Mammary epithelial cell (primary cell): ENCODE results near the gene GSDMA.

ENCODE experiments used
- CTCF ChIP-seq, 2 donors: IDR thresholded peaks in 1 of 2; conservative IDR thresholded peaks in 1 of 2; 2 replicates each; pipeline ENCODE4 v1.5.1; 2011 to 2012; ENCODE audit warnings: inconsistent platforms in 2 of 2, low read length in 2 of 2, mild to moderate bottlenecking in 2 of 2, control low read depth in 1 of 2, low read depth in 1 of 2; ENCODE audit not compliant: insufficient read depth in 1 of 2; ENCODE audit errors: extremely low read depth in 1 of 2
- EZH2 ChIP-seq: IDR thresholded peaks from 2 replicates; pipeline ENCODE4 v1.6.1; 2012; ENCODE audit warnings: low read length, inconsistent platforms, borderline replicate concordance

- no peak for TF ChIP-seq CTCF (conservative IDR thresholded peaks at IDR 0.05 in 1 of 2, IDR thresholded peaks at IDR 0.05 in 1 of 2; ENCODE audit: extremely low read depth in 1 of 2, insufficient read depth in 1 of 2, low read depth in 1 of 2, low read length in 2 of 2)
- TF ChIP-seq EZH2: no peak
Observed at GRCh38 chr17:40022497-40022896, 59.7 kb downstream of the GSDMA start.
